Measurements from ENCODE around the gene ARHGAP28.
A peak's percentile ranks its signal among the peaks of the same experiment; 100 is the strongest.
"Not testable (repeated sequence)": the region's sequence is repeated elsewhere in the genome, so short reads cannot be mapped to it uniquely, and the experiment has no call there.

The ARHGAP28 gene

GRCh38 chr18:6878556-6879297 lies 149.2 kb downstream of the ARHGAP28 start:
- no peak for DNase-seq

DNA sequence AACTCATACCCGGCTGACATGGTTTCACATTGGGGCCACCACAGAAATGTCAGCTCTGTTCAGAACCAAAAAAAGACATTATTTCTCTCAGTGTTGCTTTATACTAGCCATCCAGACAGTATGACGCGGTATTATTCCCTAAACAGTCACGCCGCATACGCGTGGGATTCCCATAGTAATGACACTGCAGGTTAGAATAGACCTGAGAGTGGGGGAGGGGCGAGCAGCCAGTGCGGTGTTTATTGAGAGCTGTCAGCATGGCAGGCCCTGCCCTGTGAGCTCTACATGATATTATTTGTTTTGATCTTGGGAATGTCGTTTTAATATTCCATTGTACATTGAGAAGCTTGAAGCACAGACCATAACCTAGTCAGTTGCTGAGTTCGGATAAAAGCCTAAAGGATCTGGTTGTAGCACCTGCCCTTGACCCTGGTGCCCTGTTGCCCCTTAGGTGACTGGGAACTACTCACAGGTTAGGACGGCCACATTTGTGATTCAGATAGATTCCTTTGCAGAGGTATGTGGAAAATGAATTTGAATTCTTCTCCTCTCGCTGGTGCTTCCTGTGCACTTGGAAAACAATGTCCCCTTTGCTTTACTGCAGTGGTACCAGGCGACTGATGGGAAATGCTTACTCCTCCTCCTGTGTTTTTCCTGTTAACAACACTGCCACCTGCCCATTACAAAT lies 150.1 kb downstream of the ARHGAP28 start:
- DNase-seq, result no peak

GRCh38 chr18:6881034-6881820 lies 151.7 kb downstream of the ARHGAP28 start:
- no peak for DNase-seq

DNA sequence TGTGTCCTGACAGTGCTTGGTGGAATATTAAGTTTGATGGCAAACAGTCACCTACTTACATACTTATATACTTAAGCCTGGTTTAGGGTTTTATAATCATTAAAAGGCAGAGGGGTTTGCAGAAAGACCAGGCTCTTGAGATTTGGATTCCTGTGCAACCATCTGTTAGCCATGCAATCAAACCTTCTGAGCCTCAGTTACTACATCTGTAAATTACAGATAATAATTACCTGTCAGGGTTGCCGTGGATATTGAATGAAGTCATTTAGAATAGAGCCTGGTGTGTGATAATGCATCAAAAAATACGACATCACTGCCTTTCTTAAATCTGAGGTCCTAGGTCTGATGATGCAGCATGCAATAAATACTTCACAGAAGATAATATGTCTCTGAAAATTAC lies 152.9 kb downstream of the ARHGAP28 start:
- no peak for DNase-seq

GRCh38 chr18:6885006-6885481 lies 155.5 kb downstream of the ARHGAP28 start:
- DNase-seq, result no peak

DNA sequence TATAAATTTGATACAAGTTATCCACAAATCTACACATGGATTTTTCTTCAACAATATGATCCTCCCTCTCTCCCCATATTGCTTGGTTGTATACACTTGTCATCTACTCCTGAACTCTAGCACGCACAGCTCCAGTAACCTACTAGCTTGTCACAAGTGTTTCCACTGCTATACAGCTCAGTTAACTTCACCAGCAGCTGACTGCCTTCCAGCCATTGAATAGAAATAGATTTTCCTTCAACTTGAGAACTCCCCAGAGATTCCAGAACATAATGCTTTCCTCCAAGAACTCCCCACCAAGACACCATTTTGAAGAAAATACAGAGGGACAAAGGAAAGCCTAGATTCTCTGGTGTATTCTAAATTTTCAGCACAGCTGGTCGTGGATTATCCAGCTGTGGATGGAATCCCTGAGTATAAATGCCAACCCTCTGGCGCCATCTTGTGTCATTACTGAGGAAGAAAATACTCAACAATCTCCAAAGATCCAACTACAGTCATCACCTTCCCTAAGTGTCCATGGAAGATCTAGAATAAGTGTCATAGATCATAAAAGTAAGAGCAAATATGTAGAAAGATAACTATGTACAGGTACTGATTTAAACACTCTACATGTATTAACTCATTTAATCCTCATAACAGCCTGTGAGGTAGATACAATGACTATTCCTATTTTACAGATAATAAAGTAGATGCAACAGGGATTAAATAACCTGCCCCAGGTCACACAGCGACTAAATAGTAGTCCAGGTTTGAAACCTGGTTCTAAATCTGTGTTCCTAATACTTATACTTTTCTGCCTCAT lies 156.7 kb downstream of the ARHGAP28 start:
- DNase-seq, result peak; percentile 44 to 49

DNA sequence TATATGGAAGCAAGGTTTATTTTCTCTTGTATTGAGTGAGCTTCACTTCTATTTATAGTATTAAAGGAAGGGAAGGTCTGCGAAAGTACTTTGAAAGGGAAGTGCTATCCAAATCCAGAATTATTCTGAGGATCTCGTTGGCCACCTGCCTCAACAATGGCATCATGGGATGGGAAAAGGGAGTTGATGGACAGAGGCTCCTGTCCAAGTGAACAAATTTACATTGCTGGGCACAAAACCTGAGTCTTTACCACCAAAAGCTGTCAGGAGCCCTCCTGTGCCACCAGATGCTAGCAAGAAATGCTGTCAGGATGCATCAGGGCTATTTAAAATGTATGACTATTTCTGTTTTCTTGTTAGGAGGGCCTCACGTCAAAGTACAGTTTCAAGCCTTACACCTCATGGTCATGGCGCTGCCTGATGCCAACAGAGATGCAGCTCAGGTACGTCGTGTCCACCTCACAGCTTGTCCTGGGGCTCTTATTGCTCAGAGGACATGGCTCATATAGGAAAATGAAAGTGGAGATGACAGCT lies 157.3 kb downstream of the ARHGAP28 start:
- DNase-seq, result no peak

DNA sequence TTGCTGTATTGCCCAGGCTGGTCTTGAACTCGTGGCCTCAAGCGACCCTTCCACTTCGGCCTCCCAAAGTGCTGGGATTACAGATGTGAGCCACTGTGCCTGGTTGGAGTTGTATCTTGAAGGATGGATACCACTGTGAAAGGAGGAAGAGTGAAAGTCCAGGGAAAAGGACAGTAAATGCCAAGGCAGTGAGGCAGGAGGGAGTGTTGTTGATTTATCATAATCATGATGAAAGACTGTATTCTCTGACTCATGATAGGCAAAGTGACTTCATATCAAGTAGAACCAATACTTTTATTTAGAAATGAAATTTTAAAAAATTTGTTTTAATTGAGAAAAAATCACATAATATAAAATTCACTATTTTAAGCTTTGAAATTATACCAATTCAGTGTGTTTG lies 162.3 kb downstream of the ARHGAP28 start:
- no peak for DNase-seq

DNA sequence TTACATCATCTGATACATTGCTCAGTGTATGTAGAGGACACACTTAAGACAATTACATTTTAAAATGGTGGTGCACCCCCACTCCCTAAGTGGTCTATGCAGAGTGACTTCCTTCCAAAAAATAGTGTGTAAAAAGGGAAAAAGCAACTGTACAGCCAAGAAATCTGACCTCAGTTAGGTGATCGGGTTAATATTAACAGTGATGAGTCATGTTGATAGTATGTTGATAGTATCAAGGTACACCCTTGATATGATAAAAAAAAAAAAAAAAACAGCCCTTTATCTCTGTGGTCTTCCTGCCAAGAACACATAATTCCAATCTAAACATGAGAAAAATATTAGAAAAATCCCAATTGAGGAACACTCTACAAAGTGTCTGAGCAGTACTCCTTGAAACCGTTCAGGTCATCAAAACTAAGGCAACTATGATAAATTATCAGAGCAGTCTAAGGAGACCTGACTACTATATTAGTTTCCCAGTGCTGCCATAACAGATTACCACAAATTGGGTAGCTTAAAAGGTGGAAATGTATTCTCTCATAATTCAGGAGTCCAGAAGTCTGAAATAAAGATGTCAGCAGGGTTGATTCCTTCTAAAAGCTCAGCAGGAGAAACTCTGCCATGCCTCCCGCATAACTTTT lies 171.9 kb downstream of the ARHGAP28 start:
- DNase-seq, result no peak

- no peak for DNase-seq
Measured at GRCh38 chr18:6917072-6917471, 187.6 kb downstream of the ARHGAP28 start.

DNA sequence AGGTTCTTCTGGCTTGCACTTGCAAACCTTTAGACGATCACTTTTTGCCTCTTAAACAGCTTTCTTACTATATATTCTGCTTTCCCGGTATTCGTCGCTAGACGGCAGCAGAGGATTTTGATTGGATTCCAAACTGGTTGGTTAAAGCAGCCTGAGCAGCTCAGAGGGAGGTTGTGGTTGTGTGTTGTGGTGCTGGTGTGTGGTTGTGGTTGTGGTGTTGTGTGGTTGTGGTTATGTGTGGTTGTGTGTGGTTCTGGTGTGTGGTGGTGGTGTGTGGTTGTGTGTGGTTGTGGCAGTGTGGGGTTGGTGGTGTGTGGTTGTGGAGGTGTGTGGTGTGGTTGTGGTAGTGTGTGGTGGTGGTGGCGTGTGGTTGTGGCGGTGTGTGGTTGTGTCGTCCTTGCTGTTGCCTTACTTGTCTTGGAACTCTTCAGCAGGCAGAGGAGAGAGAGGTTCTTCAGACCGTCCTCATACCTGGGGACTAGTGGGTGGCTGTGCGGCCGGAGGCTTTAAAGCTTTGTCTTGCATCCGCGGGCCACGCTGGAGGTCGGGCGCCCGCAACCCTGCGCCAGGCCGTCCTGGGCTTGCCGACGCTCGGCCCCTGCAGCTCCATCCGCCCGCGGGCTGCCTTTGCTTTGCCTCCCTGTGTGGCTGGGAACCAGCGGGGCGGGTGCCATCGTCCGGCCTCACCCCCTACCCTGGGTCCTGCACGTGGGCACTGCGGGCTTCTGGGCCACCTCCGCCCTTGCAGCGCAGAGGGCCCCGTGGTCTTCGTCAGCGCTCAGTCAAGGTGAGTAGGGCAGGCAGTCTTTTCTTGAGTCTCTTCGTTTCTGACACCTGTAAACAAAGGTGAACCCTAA lies 190.8 kb downstream of the ARHGAP28 start:
- peak; percentile 59 to 65 for DNase-seq

DNA sequence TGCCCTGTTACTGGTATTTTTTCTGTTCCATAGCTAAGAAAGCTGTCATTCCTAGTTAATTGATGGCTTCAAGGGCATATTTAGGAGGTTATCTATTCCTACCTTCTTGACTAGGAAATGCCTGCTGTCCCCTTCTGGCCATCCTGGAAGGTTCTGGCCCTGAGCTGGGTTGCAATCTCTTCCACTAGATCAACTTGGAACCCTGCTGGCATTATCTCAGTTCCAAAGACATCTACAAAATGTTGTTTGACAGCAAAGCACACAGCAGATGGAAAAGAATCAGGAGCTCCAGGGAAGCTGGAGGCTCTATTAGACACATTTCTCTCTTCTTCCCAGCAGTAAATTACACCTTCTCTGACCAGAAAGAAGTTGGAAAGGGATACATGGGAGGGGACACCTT lies 192.1 kb downstream of the ARHGAP28 start:
- no peak for DNase-seq

- no peak for DNase-seq
Measured at GRCh38 chr18:6923220-6923619, 193.7 kb downstream of the ARHGAP28 start.

GRCh38 chr18:6927153-6927552 lies 197.6 kb downstream of the ARHGAP28 start:
- no peak for DNase-seq

- DNase-seq, result no peak
Measured at GRCh38 chr18:6928359-6928758, 198.8 kb downstream of the ARHGAP28 start.

DNA sequence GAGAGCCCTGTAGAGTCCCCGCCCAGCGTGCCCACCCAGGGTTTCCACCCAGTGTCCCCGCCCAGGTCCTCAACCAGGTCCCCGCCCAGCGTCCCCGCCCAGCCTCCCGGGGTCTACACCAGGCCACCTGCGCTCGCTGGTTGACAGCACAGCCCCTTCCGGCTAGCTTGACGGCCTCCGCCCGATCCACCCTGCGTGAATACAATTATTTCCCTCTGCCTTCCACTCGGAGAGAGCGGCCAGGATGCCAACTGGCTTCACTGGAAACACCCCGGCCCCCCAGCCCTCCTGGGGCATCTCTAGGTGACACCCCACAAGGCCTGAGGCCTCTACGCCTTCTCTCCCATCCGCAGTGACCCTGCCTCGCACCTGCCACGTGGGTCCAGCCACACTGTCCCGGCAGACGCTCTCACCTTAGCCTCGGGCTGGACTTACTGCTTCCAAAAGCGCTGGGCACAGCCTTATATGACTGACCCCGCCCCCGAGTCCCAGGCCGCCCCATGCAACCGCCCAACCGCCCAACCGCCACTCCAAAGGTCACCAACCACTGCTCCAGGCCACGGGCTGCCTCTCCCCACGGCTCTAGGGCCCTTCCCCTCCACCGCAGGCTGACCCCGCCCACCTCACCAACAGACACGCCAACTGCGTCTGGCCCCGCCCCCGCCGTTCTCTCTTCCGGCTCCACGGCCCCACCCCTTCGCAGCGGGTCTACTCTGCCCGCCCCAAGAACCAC lies 200.0 kb downstream of the ARHGAP28 start:
- no peak for DNase-seq

- no peak for DNase-seq
Measured at GRCh38 chr18:6934859-6935258, 205.3 kb downstream of the ARHGAP28 start.

DNA sequence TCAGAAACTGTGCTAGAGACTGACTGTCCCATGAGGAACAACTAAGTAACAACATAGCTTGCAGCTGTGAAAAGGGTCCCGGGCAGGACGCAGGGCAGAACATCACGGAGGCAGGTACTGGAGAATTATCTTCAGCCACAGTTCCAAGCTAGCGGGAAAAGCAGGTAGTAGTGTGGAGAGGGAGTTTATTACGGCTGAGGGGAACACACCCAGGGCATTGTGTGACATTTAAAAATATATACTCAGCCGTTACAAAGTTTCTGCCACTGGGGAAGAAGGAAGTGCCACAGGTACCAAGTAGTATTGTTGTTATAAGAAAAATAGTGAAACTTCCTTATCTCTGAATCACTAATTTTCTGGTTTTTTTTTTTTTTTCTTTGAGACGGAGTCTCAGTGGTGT lies 208.5 kb downstream of the ARHGAP28 start:
- no peak for DNase-seq

- not testable (repeated sequence) for DNase-seq
Measured at GRCh38 chr18:6938403-6938802, 208.9 kb downstream of the ARHGAP28 start.

- no peak for DNase-seq
Measured at GRCh38 chr18:6939972-6940371, 210.5 kb downstream of the ARHGAP28 start.

Measured in NCI-H2081 (cell line).